8988T (cell line): ENCODE results near the gene UBASH3B.

ENCODE experiments used
- DNase-seq: peaks from one replicate; pipeline ENCODE4 v3.0.0; 2011

UBASH3B gene

DNA sequence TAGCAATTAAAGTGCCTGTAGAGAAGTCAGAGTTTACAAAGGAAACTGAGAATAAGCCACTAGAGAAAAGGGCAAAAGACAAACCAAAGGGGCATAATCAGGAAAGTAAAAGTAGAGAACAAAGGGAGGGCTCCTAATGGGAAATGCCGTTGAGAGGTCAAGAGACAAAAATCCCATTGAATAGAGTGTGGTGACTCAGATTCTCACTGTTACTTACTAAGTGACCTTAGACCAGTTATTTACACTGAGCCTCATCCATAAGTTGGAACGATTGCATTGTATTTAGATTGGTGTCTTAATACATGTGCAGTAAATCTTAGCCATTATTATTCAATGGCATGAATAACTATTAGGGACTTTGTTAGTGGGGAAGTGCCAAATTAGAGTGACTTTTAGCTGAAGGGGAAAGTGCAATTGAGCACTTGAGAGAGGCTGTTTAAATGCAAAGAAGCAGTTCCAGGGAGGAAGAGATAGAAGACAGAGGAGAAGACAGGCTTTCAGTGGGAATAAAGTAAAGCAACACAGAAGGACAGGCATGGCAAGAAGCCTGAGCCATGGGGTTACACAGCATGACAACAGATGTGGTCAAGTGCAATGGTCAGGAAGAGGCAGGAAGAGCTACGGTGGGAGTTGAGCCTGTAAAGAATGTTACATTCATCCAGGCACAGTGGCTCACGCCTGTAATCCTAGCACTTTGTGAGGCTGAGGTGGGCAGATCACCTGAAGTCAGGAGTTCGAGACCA is 82.6 kb downstream of the UBASH3B start:
- DNase-seq = no peak

- DNase-seq = no peak
Observed at GRCh38 chr11:122741613-122742300, 86.2 kb downstream of the UBASH3B start.

GRCh38 chr11:122742301-122743018 is 86.9 kb downstream of the UBASH3B start:
- no peak for DNase-seq

DNA sequence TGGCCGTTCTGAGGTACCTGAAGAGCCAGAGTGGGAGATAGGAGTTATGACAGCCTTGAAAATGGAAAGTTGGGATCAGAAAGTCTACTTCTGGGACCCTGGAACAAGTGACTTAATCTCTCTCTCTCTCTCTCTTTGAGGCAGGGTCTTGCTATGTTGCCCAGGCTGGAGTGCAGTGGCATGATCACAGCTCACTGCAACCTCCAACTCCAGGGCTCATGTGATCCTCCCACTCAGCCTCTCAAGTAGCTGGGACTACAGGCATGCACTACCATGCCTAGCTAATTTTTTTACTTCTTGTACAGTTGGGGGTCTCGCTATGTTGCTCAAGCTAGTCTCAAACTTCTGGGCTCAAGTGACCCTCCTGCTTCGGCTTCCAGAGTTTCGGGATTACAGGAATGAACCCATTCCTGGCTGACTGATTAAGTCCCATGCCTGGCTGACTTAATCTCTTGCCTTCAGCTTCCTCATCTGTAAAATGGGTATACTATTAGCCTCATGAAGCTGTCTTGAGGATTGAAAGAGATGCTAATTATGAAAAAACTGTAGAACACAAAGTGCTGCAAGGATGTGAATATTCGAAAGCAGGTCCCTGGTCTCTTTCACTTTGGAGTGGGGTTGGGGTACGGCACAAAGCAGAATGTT is 87.7 kb downstream of the UBASH3B start:
- DNase-seq = no peak

DNA sequence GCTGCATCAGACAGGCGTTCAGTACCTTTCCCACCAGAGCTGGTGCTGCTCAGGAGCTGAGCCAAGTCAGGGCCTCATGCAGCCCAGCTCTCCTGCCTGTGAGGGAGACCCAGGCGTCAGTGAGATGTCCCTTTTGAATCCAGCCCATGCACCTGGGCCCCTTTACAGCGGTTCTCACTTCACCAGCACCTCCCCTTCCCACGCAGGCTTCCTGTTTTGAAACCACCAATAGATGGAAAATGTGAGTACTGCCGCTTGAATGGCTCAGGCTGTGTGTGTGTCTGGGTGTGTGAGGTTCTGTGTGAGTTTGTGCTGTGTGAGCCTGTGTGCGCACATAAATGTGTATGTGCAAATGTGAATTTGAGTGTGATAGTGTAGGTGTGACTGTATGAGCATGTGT is 88.4 kb downstream of the UBASH3B start:
- DNase-seq = no peak

DNA sequence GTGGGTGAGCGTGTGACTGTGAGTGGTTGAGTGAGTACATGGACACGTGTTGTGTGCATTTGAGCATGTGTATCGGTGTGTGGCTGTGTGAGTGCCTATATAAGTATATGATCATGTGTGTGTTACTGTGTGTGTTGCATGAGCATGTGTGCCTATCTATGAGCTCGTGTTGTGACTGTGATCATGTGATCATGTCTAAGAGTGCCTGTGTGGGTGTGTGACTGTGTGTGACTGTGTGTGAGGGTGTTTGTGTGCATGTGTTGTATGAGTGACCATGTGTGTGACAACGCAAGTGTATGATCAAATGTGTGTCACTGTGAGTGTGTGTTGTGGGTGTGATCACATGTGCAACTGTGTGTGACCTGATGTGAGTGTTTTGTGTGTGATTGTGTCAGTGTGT is 88.8 kb downstream of the UBASH3B start:
- no peak for DNase-seq

GRCh38 chr11:122745111-122745510 is 89.6 kb downstream of the UBASH3B start:
- no peak for DNase-seq

DNA sequence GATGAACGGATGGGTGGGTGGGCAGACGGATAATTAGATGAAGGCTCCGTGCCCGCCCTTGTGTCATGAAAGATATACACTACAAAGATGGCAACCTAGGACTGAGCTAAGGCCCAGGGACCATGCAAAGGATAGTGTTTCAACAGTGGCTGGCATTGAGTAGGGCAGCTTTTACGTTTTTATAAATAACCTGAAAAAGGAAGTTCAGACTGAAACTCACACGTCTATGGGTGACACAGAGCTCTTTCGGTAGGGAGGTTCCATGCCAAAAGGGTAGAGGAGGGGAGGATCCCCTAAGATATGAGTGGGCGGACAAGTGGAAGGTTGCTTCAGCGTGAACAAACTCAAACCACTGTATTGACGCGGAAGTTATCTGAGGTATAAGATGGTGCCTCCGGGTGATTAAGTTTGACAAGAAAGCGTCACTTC is 90.5 kb downstream of the UBASH3B start:
- no peak for DNase-seq

DNA sequence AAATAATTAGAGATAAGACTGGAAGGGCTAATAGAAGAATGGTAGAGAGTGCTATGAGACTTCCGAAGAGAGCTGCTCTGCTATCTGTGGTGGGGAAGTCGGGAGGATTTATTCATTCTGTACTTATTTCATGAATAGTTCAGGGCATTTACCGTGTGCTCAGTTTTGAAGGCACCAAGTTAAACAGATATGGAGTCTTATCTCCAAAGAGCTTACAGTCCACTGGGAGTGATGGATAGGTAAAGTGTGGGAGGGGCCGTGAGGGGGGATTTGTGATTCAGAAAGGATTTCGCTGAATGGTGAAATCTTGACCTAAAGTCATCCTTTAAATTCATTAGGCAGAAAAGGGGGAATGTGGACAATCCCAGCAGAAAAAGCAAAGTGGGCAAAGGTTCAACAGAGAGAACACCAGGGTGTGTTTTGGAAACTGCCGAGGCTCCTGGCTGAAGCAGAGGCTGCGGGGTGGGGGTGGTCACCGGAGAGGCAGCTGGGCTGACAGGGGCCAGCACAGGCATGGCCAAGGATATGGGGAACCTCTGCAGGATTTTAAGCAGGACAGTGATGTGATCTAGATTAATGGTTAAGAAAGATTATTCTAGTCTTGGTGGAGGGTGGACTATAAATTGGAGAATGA is 91.2 kb downstream of the UBASH3B start:
- DNase-seq = no peak

DNA sequence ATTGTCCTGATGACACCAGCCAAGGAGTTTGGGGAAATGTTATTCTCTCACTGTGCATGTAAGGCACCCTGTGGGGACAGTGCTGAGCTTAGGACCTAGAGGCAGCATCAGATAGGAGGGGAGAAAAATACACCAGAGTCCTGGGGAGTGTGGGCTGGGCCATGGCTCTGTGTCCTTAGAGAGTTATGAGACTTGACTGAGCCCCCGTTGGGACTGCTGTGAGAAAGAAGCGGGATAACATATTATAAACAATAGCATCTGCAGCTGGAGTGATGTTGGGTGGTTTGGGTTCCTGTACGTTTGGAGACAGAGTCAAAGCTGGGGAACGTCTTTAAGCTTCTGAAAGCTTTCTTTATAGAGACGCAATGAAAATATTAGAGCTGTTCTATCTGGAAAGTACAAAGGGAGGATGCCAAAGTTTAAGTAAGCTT is 91.8 kb downstream of the UBASH3B start:
- DNase-seq = no peak

GRCh38 chr11:122749005-122749687 is 93.6 kb downstream of the UBASH3B start:
- DNase-seq = no peak

- DNase-seq = no peak
Observed at GRCh38 chr11:122750049-122750448, 94.5 kb downstream of the UBASH3B start.

DNA sequence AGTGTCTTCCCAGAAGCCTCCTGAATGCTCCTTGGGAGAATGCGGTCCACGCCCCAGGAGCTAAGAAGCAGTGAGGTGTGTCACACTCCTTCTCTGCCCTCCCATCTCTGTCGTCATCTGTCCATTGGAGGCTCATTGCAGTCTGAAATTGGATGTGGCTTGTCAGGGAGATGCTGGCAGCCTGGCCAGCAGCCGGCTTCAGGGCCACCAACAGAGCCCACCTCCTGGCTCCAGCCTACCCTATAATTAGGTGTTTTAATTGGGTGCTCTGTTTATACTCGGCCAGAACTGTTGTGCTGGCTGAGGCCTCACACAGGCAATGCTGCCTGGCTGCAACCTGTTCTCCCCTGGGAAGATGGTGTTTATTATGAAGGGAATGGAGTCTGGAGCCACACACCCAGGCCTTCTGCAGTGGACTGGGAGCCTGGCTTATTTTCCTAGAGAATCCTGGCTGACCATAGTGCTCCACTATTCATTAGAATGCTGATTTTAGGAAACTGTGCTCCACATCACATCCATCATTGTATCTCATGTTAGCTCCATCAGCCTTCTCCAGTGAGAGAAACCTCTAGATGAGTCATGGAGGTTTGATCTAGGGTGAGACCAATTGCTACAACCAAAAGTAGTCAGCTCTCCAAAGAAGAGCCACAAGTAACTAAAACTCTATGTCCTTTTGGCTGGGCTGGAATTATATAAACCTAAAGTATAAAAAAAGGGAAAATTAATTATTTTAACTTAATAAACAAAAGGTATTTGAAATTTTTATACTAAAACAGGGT is 96.0 kb downstream of the UBASH3B start:
- no peak for DNase-seq

GRCh38 chr11:122754028-122754427 is 98.5 kb downstream of the UBASH3B start:
- DNase-seq = no peak

DNA sequence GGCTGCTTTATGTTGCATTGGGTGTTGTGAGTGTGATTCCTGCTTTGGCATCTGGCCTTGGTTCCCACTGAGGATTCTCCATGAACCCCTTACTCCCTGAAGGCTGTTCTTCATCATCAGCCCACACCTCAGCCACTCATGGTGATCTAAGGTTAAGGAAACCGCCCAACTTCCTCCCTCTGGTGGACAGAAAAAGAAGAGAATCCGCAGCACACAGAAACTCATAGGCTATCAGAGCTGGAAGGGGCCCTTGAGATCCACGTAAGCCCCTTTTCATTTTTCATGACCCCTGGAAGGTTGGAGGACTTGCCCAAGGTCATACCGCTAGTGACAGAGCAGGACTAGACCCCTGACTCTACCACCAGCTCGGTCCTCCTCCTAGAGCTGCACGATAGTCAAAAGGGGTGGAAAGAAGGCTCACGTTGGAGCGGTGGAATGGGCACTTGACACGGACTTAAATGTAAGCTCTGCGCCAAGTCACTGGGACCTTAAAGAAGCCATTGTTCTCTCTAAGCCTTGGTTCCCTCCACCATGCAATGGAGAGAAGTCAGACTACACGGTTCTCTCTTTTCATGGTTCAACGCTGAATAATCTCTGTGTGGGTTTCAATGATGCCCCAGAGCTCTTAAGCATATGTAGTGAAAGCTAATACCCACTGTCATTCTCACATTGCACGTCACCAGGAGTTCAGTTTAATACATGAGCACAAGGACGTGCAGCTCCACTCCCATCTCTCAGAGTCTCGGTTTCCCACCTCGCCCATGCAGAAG is 99.2 kb downstream of the UBASH3B start:
- DNase-seq = no peak

- DNase-seq = no peak
Observed at GRCh38 chr11:122755409-122755808, 99.9 kb downstream of the UBASH3B start.

GRCh38 chr11:122755941-122756340 is 100.4 kb downstream of the UBASH3B start:
- DNase-seq = no peak

- no peak for DNase-seq
Observed at GRCh38 chr11:122756417-122756816, 100.9 kb downstream of the UBASH3B start.

DNA sequence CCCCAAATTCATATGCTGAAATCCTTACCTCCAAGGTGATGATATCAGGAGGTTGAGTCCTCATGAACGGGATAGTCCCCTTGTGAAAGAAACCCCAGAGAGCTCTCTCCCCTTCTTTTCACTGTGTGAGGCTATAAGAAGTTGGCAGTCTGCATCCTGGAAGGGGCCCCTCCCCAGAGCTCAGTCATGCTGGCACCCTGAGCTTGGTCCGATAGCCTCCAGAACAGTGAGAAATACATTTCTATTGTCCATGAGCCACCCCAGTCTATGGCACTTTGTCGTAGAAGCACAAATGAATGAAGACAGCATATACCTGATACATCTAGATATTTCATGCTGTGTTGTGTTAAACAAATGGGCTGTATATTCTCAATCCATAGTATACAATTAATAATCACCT is 101.7 kb downstream of the UBASH3B start:
- DNase-seq = no peak

DNA sequence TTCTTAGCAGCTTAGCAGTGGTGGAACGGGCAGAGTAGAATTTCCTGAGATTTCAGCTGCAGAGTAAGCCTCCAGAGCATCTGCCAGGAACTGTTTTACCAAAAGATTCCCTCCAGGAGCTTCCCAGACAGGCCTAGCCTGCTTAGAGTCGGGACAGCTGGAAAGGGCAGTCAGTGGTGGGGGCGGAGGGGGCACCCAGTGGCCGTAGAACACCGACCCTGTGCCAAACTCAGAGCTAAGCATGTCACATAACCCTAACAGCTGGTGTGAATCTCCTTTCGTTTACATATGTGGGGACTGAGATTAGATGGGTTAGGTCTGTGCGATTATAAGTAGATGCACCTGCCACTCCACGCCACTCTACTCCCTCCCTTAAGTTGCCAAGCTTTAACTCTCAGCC is 102.8 kb downstream of the UBASH3B start:
- DNase-seq = no peak

DNA sequence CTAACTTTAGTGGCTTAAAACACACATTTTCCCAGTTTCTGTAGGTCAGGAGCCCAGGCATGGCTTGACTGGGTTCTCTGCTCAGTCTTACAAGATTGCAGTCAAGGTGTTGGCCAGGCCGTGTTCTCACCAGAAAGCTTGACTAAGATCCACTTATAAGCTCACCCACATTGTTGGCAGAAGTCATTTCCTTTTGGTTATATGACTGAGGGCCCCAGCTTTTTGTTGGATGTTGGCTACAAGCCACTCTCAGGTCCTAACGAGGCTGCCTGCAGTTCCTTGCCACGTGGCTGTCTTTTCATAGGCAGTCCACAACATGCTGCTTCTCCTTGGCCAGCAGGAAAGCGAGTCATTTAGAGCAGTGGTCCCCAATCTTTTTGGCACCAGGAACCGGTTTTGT is 103.5 kb downstream of the UBASH3B start:
- DNase-seq = no peak
